ENCODE data around the gene RPL27A. TPM values are rescaled to one million over a fixed set of nuclear protein-coding genes. Genes with fewer than 3 reads are reported as not detected.

Gene RPL27A
- polyA plus RNA-seq, 1 of the 3 experiments (the other 2 are of a cell fraction), result 1,162 TPM

DNA sequence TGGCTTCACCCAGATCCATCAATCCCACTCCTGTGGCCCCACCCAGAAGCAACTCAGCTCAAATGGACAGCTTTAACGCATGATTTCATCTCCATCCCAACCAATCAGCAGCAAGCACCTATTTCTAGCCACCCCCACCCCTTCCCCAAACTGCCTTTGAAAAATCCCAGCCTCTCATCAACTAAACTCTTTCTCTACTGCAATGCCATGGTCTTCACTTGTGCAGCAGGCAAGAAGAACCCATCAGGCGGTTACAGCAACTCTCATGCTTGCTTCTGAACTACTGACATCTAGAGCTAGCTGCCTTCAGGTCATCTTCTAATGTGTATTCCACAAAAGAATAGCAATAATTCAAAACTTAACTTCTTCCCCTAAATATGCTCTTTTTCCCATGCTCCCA, 46.5 kb upstream of the RPL27A start:
- no peak overlapping the region for H3K4me2 ChIP-seq
- no peaks in the 10 kb centered on the region for H3K9me2 ChIP-seq
- no peak overlapping the region for H2AFZ ChIP-seq (ENCODE audit: low read depth)
- H3K4me1 ChIP-seq (ENCODE audit: control insufficient read depth in 1 of 2, insufficient read depth in 2 of 2, low read depth in 1 of 2, low read length in 1 of 2), result no peaks in the 10 kb centered on the region; a peak in 1 of 4 replicates
- CTCF ChIA-PET, result no interaction called here
- H3K27ac ChIP-seq (ENCODE audit: low read depth in 2 of 2, low read length in 1 of 2), result no peak overlapping the region
- no peaks in the 10 kb centered on the region for H3K9me3 ChIP-seq
- POLR2A ChIA-PET, result no interaction called here
- DNase-seq, result no peak
- H3K36me3 ChIP-seq (replicated peaks in 1 of 2; ENCODE audit: control insufficient read depth in 1 of 2, insufficient read depth in 2 of 2, low read length in 1 of 2), result peaks cover 20 to 31% of the 10 kb centered on the region in 2 experiments
- 87% methylated on average over 2 of the region's 2 CpGs for WGBS (ENCODE audit: low lambda C conversion rate)
- H3K27me3 ChIP-seq (ENCODE audit: insufficient read depth), result no peaks in the 10 kb centered on the region
- no peak overlapping the region for H3K4me3 ChIP-seq (ENCODE audit: low read depth in 2 of 2, low read length in 1 of 2)
- no peaks in the 10 kb centered on the region for H4K20me1 ChIP-seq (ENCODE audit: insufficient read depth)
- H3K79me2 ChIP-seq (ENCODE audit: insufficient read depth), result no peaks in the 10 kb centered on the region
- H3F3A ChIP-seq (replicated peaks; ENCODE audit: insufficient read depth), result no peaks in the 10 kb centered on the region
- no peak overlapping the region for H3K9ac ChIP-seq
- no peak for TF ChIP-seq RCOR1 (IDR thresholded peaks at IDR 0.05; ENCODE audit: low read length)
- TF ChIP-seq, protein P1, sequence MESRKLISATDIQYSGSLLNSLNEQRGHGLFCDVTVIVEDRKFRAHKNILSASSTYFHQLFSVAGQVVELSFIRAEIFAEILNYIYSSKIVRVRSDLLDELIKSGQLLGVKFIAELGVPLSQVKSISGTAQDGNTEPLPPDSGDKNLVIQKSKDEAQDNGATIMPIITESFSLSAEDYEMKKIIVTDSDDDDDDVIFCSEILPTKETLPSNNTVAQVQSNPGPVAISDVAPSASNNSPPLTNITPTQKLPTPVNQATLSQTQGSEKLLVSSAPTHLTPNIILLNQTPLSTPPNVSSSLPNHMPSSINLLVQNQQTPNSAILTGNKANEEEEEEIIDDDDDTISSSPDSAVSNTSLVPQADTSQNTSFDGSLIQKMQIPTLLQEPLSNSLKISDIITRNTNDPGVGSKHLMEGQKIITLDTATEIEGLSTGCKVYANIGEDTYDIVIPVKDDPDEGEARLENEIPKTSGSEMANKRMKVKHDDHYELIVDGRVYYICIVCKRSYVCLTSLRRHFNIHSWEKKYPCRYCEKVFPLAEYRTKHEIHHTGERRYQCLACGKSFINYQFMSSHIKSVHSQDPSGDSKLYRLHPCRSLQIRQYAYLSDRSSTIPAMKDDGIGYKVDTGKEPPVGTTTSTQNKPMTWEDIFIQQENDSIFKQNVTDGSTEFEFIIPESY (IDR thresholded peaks at IDR 0.05; ENCODE audit: borderline replicate concordance, low read depth), result no peak
- no peak for TF ChIP-seq TAF1 (IDR thresholded peaks at IDR 0.05; ENCODE audit: borderline replicate concordance, low read depth, low read length)

DNA sequence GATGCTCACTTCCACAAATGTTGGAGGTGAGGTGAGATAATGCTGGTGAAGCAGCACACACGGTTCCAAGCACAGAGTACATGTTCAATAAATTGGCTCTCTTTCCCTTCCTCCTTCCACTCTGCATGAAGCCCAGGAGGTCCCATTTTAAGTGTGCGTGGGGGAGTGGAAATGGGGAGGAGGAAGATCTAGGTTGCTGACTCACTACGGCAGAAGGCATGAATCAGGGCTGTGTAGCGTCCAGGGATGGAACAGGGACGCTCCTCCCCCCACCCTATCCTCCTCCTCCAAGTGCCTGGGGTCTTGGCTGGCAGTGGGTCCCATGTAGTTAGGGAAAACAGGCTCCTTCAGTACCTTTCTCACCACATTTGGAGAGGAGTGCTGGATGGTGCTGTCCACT, 44.3 kb upstream of the RPL27A start:
- peaks cover 20 to 41% of the 10 kb centered on the region in 2 experiments for H3K36me3 ChIP-seq (replicated peaks in 1 of 2; ENCODE audit: control insufficient read depth in 1 of 2, insufficient read depth in 2 of 2, low read length in 1 of 2)
- TF ChIP-seq ELF1 (IDR thresholded peaks at IDR 0.05) (no peak), JUND (IDR thresholded peaks at IDR 0.05) (no peak), FOXM1 (IDR thresholded peaks at IDR 0.05; ENCODE audit: low read depth) (no peak), FOXJ3 (CRISPR knock-in tag; IDR thresholded peaks at IDR 0.05) (no peak), SIN3A (IDR thresholded peaks at IDR 0.05; ENCODE audit: borderline replicate concordance, low read depth, low read length) (no peak), NRF1 (IDR thresholded peaks at IDR 0.05; ENCODE audit: low read depth, low read length) (no peak), POLR2AphosphoS5 (IDR thresholded peaks at IDR 0.05; ENCODE audit: low read depth, low read length) (no peak), RXRA (IDR thresholded peaks at IDR 0.05; ENCODE audit: borderline replicate concordance, low read depth) (no peak)
- TF ChIP-seq, protein P2, sequence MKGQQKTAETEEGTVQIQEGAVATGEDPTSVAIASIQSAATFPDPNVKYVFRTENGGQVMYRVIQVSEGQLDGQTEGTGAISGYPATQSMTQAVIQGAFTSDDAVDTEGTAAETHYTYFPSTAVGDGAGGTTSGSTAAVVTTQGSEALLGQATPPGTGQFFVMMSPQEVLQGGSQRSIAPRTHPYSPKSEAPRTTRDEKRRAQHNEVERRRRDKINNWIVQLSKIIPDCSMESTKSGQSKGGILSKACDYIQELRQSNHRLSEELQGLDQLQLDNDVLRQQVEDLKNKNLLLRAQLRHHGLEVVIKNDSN (IDR thresholded peaks at IDR 0.05; ENCODE audit: borderline replicate concordance, low read depth), result no peak
- TF ChIP-seq, protein P3, sequence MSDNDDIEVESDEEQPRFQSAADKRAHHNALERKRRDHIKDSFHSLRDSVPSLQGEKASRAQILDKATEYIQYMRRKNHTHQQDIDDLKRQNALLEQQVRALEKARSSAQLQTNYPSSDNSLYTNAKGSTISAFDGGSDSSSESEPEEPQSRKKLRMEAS (IDR thresholded peaks at IDR 0.05; ENCODE audit: low read depth), result no peak
- TF ChIP-seq, protein P4, sequence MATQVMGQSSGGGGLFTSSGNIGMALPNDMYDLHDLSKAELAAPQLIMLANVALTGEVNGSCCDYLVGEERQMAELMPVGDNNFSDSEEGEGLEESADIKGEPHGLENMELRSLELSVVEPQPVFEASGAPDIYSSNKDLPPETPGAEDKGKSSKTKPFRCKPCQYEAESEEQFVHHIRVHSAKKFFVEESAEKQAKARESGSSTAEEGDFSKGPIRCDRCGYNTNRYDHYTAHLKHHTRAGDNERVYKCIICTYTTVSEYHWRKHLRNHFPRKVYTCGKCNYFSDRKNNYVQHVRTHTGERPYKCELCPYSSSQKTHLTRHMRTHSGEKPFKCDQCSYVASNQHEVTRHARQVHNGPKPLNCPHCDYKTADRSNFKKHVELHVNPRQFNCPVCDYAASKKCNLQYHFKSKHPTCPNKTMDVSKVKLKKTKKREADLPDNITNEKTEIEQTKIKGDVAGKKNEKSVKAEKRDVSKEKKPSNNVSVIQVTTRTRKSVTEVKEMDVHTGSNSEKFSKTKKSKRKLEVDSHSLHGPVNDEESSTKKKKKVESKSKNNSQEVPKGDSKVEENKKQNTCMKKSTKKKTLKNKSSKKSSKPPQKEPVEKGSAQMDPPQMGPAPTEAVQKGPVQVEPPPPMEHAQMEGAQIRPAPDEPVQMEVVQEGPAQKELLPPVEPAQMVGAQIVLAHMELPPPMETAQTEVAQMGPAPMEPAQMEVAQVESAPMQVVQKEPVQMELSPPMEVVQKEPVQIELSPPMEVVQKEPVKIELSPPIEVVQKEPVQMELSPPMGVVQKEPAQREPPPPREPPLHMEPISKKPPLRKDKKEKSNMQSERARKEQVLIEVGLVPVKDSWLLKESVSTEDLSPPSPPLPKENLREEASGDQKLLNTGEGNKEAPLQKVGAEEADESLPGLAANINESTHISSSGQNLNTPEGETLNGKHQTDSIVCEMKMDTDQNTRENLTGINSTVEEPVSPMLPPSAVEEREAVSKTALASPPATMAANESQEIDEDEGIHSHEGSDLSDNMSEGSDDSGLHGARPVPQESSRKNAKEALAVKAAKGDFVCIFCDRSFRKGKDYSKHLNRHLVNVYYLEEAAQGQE (IDR thresholded peaks at IDR 0.05; ENCODE audit: low read depth, low read length), result no peak
- TF ChIP-seq, protein P5, sequence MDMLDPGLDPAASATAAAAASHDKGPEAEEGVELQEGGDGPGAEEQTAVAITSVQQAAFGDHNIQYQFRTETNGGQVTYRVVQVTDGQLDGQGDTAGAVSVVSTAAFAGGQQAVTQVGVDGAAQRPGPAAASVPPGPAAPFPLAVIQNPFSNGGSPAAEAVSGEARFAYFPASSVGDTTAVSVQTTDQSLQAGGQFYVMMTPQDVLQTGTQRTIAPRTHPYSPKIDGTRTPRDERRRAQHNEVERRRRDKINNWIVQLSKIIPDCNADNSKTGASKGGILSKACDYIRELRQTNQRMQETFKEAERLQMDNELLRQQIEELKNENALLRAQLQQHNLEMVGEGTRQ (IDR thresholded peaks at IDR 0.05; ENCODE audit: borderline replicate concordance, low read depth, low read length), result no peak
- no peaks in the 10 kb centered on the region for H4K20me1 ChIP-seq (ENCODE audit: insufficient read depth)
- H3K4me1 ChIP-seq (ENCODE audit: control insufficient read depth in 1 of 2, insufficient read depth in 2 of 2, low read depth in 1 of 2, low read length in 1 of 2), result no peaks in the 10 kb centered on the region; a peak in 1 of 4 replicates
- no peak overlapping the region for H3K4me3 ChIP-seq (ENCODE audit: low read depth in 2 of 2, low read length in 1 of 2)
- no peaks in the 10 kb centered on the region for H3K9me3 ChIP-seq
- no peak overlapping the region for H3K4me2 ChIP-seq
- POLR2A ChIA-PET, result no interaction called here
- H3K27ac ChIP-seq (ENCODE audit: low read depth in 2 of 2, low read length in 1 of 2), result no peak overlapping the region
- 83% methylated on average over 5 of the region's 5 CpGs for WGBS (ENCODE audit: low lambda C conversion rate)
- no peaks in the 10 kb centered on the region for H3K79me2 ChIP-seq (ENCODE audit: insufficient read depth)
- H3K27me3 ChIP-seq (ENCODE audit: insufficient read depth), result no peaks in the 10 kb centered on the region
- no peak overlapping the region for H3K9ac ChIP-seq
- H2AFZ ChIP-seq (ENCODE audit: low read depth), result no peak overlapping the region
- no peak for DNase-seq
- CTCF ChIA-PET, result no interaction called here
- no peaks in the 10 kb centered on the region for H3F3A ChIP-seq (replicated peaks; ENCODE audit: insufficient read depth)
- no peaks in the 10 kb centered on the region for H3K9me2 ChIP-seq
